K562 (cell line): ENCODE data around the gene SQOR. TPM values are rescaled to one million over a fixed set of nuclear protein-coding genes. Genes with fewer than 3 reads are reported as not detected.

ENCODE experiments used
- ASH1L ChIP-seq: fragments of 450-650 bp; IDR thresholded peaks from 2 replicates; pipeline ENCODE4 v1.6.1; 2018; ENCODE audit warnings: borderline replicate concordance, mild to moderate bottlenecking, low read depth; ENCODE audit not compliant: partially characterized antibody
- BACH1 ChIP-seq: fragments of 200-800 bp; sonication (Bioruptor generic); IDR thresholded peaks from 2 replicates; pipeline ENCODE4 v1.6.1; 2016; ENCODE audit warnings: missing genetic modification characterization, missing compliant biosample characterization
- BCL6 ChIP-seq: fragments of 250-450 bp; sonication (Bioruptor Pico); IDR thresholded peaks from 2 replicates; pipeline ENCODE4 v1.4.0; 2020
- CCNT2 ChIP-seq: IDR thresholded peaks from 2 replicates; pipeline ENCODE4 v1.6.1; 2011; ENCODE audit warnings: borderline replicate concordance, low read depth, mild to moderate bottlenecking, moderate library complexity, mixed read lengths, low read length; ENCODE audit not compliant: insufficient read length; ENCODE audit errors: extremely low read depth
- CSDE1 ChIP-seq, 2 experiments: fragments of 450-650 bp; IDR thresholded peaks; 2 replicates each; pipeline ENCODE4 v1.6.1; 2016; ENCODE audit warnings: mild to moderate bottlenecking in 1 of 2
- ELF1 ChIP-seq: fragments of 200-800 bp; sonication (Bioruptor generic); IDR thresholded peaks from 2 replicates; pipeline ENCODE4 v1.6.1; 2016; ENCODE audit warnings: missing genetic modification characterization, missing compliant biosample characterization
- FOXJ3 ChIP-seq: sonication (generic); formaldehyde crosslinking; IDR thresholded peaks from 2 replicates; pipeline ENCODE4 v1.4.0; 2020; ENCODE audit warnings: mild to moderate bottlenecking, missing genetic modification reagents
- HDAC8 ChIP-seq: fragments of 450-650 bp; IDR thresholded peaks from 2 replicates; pipeline ENCODE4 v1.6.1; 2016; ENCODE audit warnings: mild to moderate bottlenecking, missing genetic modification characterization, moderate library complexity, missing compliant biosample characterization
- HNRNPH1 ChIP-seq: fragments of 200-400 bp; formaldehyde crosslinking; optimal IDR thresholded peaks from 2 replicates; pipeline ENCODE3; 2017; ENCODE audit warnings: low read depth, mild to moderate bottlenecking, low read length, moderate library complexity
- HNRNPK ChIP-seq: fragments of 200-400 bp; formaldehyde crosslinking; IDR thresholded peaks from one replicate; pipeline ENCODE4 v1.6.1; 2018; ENCODE audit warnings: mild to moderate bottlenecking, low read depth, low read length; ENCODE audit not compliant: poor library complexity, severe bottlenecking
- MTA3 ChIP-seq: fragments of 450-650 bp; formaldehyde crosslinking; IDR thresholded peaks from 2 replicates; pipeline ENCODE4 v1.6.1; 2017; ENCODE audit warnings: mild to moderate bottlenecking, borderline replicate concordance
- NR2C2 ChIP-seq, 2 experiments: fragments of 200-800 bp in 1 of 2; sonication (Bioruptor generic) in 1 of 2; sonication (generic) in 1 of 2; formaldehyde crosslinking in 1 of 2; IDR thresholded peaks; 2 replicates each; pipeline versions ENCODE4 v1.6.1 to v1.8.0; 2016 to 2022; ENCODE audit warnings: mild to moderate bottlenecking in 1 of 2, missing compliant biosample characterization in 1 of 2, missing genetic modification characterization in 1 of 2, missing genetic modification reagents in 1 of 2
- POLR2G ChIP-seq: fragments of 200-400 bp; formaldehyde crosslinking; IDR thresholded peaks from 2 replicates; pipeline ENCODE4 v1.6.1; 2017; ENCODE audit warnings: low read depth, mild to moderate bottlenecking, antibody characterized with exemption, low read length, moderate library complexity
- SIX5 ChIP-seq, 2 experiments: IDR thresholded peaks; 2 replicates each; pipeline ENCODE4 v1.6.1; 2011; ENCODE audit warnings: low read length in 2 of 2, borderline replicate concordance in 1 of 2, low read depth in 1 of 2, mild to moderate bottlenecking in 1 of 2, moderate library complexity in 1 of 2; ENCODE audit not compliant: insufficient read depth in 1 of 2
- SP2 ChIP-seq: IDR thresholded peaks from 2 replicates; pipeline ENCODE4 v1.6.1; 2011; ENCODE audit warnings: mild to moderate bottlenecking, low read depth, low read length, moderate library complexity; ENCODE audit not compliant: poor library complexity, severe bottlenecking; ENCODE audit errors: extremely low read depth
- ZNF444 ChIP-seq: fragments of 250-450 bp; sonication (Bioruptor Pico); IDR thresholded peaks from 2 replicates; pipeline ENCODE4 v1.4.0; 2020; ENCODE audit warnings: mild to moderate bottlenecking, moderate library complexity
- ZNF699 ChIP-seq: fragments of 250-450 bp; sonication (Bioruptor Pico); IDR thresholded peaks from 2 replicates; pipeline ENCODE4 v1.8.0; 2021; ENCODE audit warnings: mild to moderate bottlenecking, moderate library complexity; ENCODE audit not compliant: insufficient replicate concordance
- polyA plus RNA-seq, 8 experiments: library from polyadenylated mRNA; depleted of rRNA in 4 of 8; stranded (reverse) in 5 of 8; unstranded in 3 of 8; fragments of >200 nt; fragmentation: Nextera tagmentation in 2 of 8; fragmentation: Illumina TruSeq in 1 of 8; extraction: Ambion mirVana in 2 of 8; extraction: Trizol in 1 of 8; gene quantifications; 2 replicates each; pipeline versions ENCODE4 v1.2.1 to v1.2.3, GENCODE V29; 2011 to 2014; ENCODE audit warnings: inconsistent platforms in 1 of 8, missing spikeins in 1 of 8
- total RNA-seq, 7 experiments: library from RNA; depleted of rRNA in 6 of 7; stranded (reverse); fragments of >200 nt in 6 of 7; fragmentation: Illumina TruSeq in 2 of 7; extraction: Trizol in 2 of 7; gene quantifications; 2 replicates each; pipeline versions ENCODE4 v1.2.1 to v1.2.3, GENCODE V29; 2011 to 2021; ENCODE audit warnings: low replicate concordance in 1 of 7
- TF ChIP-seq, protein P1 (sequence below): fragments of 450-650 bp; IDR thresholded peaks from 2 replicates; pipeline ENCODE4 v1.6.1; 2016; ENCODE audit warnings: mild to moderate bottlenecking
- TF ChIP-seq, protein P2 (sequence below), 2 experiments: fragments of 450-650 bp in 1 of 2; IDR thresholded peaks; 2 replicates each; pipeline ENCODE4 v1.6.1; 2011 to 2017; ENCODE audit warnings: low read depth in 2 of 2, antibody characterized with exemption in 1 of 2, borderline replicate concordance in 1 of 2, low read length in 1 of 2, mild to moderate bottlenecking in 1 of 2, mixed read lengths in 1 of 2; ENCODE audit not compliant: control insufficient read depth in 1 of 2
- TF ChIP-seq, protein P3 (sequence below), 3 experiments: fragments of 200-800 bp in 1 of 3; sonication (Bioruptor generic) in 1 of 3; sonication (generic) in 1 of 3; formaldehyde crosslinking in 1 of 3; IDR thresholded peaks; 2 replicates each; pipeline versions ENCODE4 v1.6.1 to v1.8.0; 2016 to 2022; ENCODE audit warnings: mild to moderate bottlenecking in 2 of 3, missing compliant biosample characterization in 2 of 3, missing genetic modification characterization in 2 of 3, missing genetic modification reagents in 1 of 3

The SQOR gene
- total and polyA plus RNA-seq, 9 of the 15 experiments (the other 6 are each of a cell fraction or from before 2014, with no cell fraction given), result 0.32 to 1.6 (median 1.1) TPM

DNA sequence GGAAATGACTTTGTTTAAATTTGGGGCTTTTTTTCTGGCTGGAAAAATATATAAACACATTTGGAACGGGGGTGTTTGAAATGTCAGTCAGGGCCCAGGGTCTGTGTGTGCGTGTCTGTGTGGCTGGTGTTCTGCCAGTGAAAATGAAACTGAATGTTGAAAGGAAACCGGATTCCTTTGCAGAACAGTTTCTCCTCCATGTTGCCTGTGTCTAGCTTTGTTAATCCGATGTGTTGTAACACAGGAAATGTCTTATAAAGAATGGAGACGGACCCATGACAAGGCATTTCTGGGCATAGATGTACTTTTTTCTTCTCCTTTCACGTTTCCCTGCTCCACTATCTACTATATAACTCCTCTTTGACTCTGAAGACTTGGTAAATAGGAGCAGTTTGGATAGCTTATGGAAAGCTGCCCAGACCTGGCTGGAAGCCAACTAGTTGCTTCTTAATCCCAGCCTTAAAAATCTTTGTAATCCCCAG is 2.8 kb downstream of the SQOR start (continued):
- TF ChIP-seq, protein P1, sequence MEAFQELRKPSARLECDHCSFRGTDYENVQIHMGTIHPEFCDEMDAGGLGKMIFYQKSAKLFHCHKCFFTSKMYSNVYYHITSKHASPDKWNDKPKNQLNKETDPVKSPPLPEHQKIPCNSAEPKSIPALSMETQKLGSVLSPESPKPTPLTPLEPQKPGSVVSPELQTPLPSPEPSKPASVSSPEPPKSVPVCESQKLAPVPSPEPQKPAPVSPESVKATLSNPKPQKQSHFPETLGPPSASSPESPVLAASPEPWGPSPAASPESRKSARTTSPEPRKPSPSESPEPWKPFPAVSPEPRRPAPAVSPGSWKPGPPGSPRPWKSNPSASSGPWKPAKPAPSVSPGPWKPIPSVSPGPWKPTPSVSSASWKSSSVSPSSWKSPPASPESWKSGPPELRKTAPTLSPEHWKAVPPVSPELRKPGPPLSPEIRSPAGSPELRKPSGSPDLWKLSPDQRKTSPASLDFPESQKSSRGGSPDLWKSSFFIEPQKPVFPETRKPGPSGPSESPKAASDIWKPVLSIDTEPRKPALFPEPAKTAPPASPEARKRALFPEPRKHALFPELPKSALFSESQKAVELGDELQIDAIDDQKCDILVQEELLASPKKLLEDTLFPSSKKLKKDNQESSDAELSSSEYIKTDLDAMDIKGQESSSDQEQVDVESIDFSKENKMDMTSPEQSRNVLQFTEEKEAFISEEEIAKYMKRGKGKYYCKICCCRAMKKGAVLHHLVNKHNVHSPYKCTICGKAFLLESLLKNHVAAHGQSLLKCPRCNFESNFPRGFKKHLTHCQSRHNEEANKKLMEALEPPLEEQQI, result no peak
- TF ChIP-seq HNRNPH1 (no peak), ZNF444 (CRISPR knock-in tag) (no peak), SP2 (no peak), SIX5 (IDR thresholded peaks at IDR 0.05; ENCODE audit: borderline replicate concordance in 1 of 2, insufficient read depth in 1 of 2, low read depth in 1 of 2, low read length in 2 of 2) (no peak), CCNT2 (no peak), POLR2G (no peak), HDAC8 (no peak), ELF1 (tag) (no peak), MTA3 (no peak), HNRNPK (no peak), ASH1L (no peak), ZNF699 (CRISPR knock-in tag) (no peak), FOXJ3 (CRISPR knock-in tag) (no peak), BCL6 (no peak), BACH1 (tag) (peak; percentile 83; the same call in 1 of the 2 replicates), NR2C2 (CRISPR knock-in tag; IDR thresholded peaks at IDR 0.05) (no peak), NR2C2 (tag; IDR thresholded peaks at IDR 0.05) (peak; percentile 51; the same call in 1 of the 2 replicates), CSDE1 (IDR thresholded peaks at IDR 0.05) (no peak)
- TF ChIP-seq, protein P2, sequence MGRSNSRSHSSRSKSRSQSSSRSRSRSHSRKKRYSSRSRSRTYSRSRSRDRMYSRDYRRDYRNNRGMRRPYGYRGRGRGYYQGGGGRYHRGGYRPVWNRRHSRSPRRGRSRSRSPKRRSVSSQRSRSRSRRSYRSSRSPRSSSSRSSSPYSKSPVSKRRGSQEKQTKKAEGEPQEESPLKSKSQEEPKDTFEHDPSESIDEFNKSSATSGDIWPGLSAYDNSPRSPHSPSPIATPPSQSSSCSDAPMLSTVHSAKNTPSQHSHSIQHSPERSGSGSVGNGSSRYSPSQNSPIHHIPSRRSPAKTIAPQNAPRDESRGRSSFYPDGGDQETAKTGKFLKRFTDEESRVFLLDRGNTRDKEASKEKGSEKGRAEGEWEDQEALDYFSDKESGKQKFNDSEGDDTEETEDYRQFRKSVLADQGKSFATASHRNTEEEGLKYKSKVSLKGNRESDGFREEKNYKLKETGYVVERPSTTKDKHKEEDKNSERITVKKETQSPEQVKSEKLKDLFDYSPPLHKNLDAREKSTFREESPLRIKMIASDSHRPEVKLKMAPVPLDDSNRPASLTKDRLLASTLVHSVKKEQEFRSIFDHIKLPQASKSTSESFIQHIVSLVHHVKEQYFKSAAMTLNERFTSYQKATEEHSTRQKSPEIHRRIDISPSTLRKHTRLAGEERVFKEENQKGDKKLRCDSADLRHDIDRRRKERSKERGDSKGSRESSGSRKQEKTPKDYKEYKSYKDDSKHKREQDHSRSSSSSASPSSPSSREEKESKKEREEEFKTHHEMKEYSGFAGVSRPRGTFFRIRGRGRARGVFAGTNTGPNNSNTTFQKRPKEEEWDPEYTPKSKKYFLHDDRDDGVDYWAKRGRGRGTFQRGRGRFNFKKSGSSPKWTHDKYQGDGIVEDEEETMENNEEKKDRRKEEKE (IDR thresholded peaks at IDR 0.05; ENCODE audit: borderline replicate concordance in 1 of 2, control insufficient read depth in 1 of 2, low read depth in 2 of 2, low read length in 1 of 2), result no peak
- TF ChIP-seq, protein P3, sequence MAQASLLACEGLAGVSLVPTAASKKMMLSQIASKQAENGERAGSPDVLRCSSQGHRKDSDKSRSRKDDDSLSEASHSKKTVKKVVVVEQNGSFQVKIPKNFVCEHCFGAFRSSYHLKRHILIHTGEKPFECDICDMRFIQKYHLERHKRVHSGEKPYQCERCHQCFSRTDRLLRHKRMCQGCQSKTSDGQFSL (CRISPR knock-in tag; IDR thresholded peaks at IDR 0.05), result no peak
- TF ChIP-seq, protein P3 (tag; IDR thresholded peaks at IDR 0.05), result no peak
